Measurements from ENCODE around the gene DTX2.
"Not testable (repeated sequence)": the region's sequence is repeated elsewhere in the genome, so short reads cannot be mapped to it uniquely, and the experiment has no call there.

- TF ChIP-seq CTCF (IDR thresholded peaks at IDR 0.05); POLR2A (IDR thresholded peaks at IDR 0.05; ENCODE audit: low read depth); POLR2AphosphoS5 (IDR thresholded peaks at IDR 0.05); EP300 (IDR thresholded peaks at IDR 0.05): not testable (repeated sequence)
Observed at GRCh38 chr7:76487969-76488368, 26.5 kb downstream of the DTX2 start.

Measured in esophagus muscularis mucosa (tissue), 4 donors.